IMR-90 (cell line): ENCODE results near the gene NECAB2. TPM values are rescaled to one million over a fixed set of nuclear protein-coding genes. Genes with fewer than 3 reads are reported as not detected.

Experiments used
- ATAC-seq: fragments of 200-7000 bp; cut with Tn5 transposase; 2 replicates; pipeline ENCODE4 v1.9.1; 2020; ENCODE audit warnings: low read depth, mild to moderate bottlenecking, moderate library complexity
- BruUV-seq: library from RNA; stranded (reverse); fragments of 400-500 nt; replicated peaks from 2 replicates; lab custom pipeline; 2021; lab: Mats Ljungman, UMichigan
- CTCF ChIA-PET: fragments of 300-600 bp; formaldehyde crosslinking; extraction: SDS; loops from one replicate; lab custom pipeline; 2021; ENCODE audit warnings: antibody characterized with exemption; lab: Yijun Ruan, JAX
- POLR2A ChIA-PET: fragments of 300-600 bp; sonication (Branson Sonifier 250); formaldehyde crosslinking; loops from one replicate; lab custom pipeline; 2022; ENCODE audit warnings: antibody characterized with exemption; ENCODE audit not compliant: unreplicated experiment; lab: Charles Lee
- DNase-seq: peaks from one replicate; pipeline ENCODE4 v3.0.0; 2013
- H2AFZ ChIP-seq: replicated peaks from 2 replicates; pipeline ENCODE3; 2013; ENCODE audit warnings: low read length, mild to moderate bottlenecking; ENCODE audit not compliant: poor library complexity
- H2AK5ac ChIP-seq: 2 replicates; pipeline ENCODE4 v1.6.1; 2013; ENCODE audit warnings: low read depth, low read length, inconsistent platforms
- H2AK9ac ChIP-seq: replicated peaks from 2 replicates; pipeline ENCODE3; 2013; ENCODE audit warnings: mild to moderate bottlenecking, low read depth, low read length, moderate library complexity; ENCODE audit not compliant: poor library complexity
- H2BK120ac ChIP-seq: 2 replicates; pipeline ENCODE4 v1.6.1; 2013; ENCODE audit warnings: low read depth, low read length, inconsistent platforms
- H2BK15ac ChIP-seq: 3 replicates; pipeline ENCODE4 v1.6.1; 2013; ENCODE audit warnings: low read depth, low read length, inconsistent platforms
- H2BK20ac ChIP-seq: 2 replicates; pipeline ENCODE4 v1.6.1; 2013; ENCODE audit warnings: low read depth, mild to moderate bottlenecking, inconsistent platforms, low read length, moderate library complexity
- H2BK5ac ChIP-seq: 2 replicates; pipeline ENCODE4 v1.6.1; 2013; ENCODE audit warnings: mild to moderate bottlenecking, low read depth, low read length, inconsistent platforms; ENCODE audit not compliant: poor library complexity, severe bottlenecking
- H3K14ac ChIP-seq: replicated peaks from 2 replicates; pipeline ENCODE4 v1.6.1; 2013; ENCODE audit warnings: low read depth, low read length, inconsistent platforms
- H3K18ac ChIP-seq: 2 replicates; pipeline ENCODE4 v1.6.1; 2013; ENCODE audit warnings: low read depth, low read length, control low read depth
- H3K23ac ChIP-seq: 2 replicates; pipeline ENCODE4 v1.6.1; 2013; ENCODE audit warnings: low read depth, low read length, inconsistent platforms
- H3K27ac ChIP-seq: 2 replicates; pipeline ENCODE4 v1.5.1; 2013; ENCODE audit warnings: mild to moderate bottlenecking, control low read depth, low read length; ENCODE audit not compliant: insufficient read depth
- H3K27me3 ChIP-seq: 2 replicates; pipeline ENCODE4 v1.6.1; 2013; ENCODE audit warnings: low read length; ENCODE audit not compliant: control insufficient read depth, insufficient read depth
- H3K36me3 ChIP-seq: 2 replicates; pipeline ENCODE4 v1.6.1; 2013; ENCODE audit warnings: low read length, mixed read lengths; ENCODE audit not compliant: control insufficient read depth, insufficient read depth
- H3K4ac ChIP-seq: 2 replicates; pipeline ENCODE4 v1.6.1; 2013; ENCODE audit warnings: low read depth, low read length, inconsistent platforms
- H3K4me1 ChIP-seq: 2 replicates; pipeline ENCODE4 v1.6.1; 2013; ENCODE audit warnings: low read length, mixed read lengths; ENCODE audit not compliant: control insufficient read depth, insufficient read depth
- H3K4me2 ChIP-seq: 2 replicates; pipeline ENCODE4 v1.6.1; 2013; ENCODE audit warnings: low read depth, mild to moderate bottlenecking, control low read depth, low read length, moderate library complexity
- H3K4me3 ChIP-seq: 2 replicates; pipeline ENCODE4 v1.5.1; 2013; ENCODE audit warnings: low read depth, mild to moderate bottlenecking, control low read depth, low read length, moderate library complexity; ENCODE audit not compliant: insufficient read depth
- H3K56ac ChIP-seq: 2 replicates; pipeline ENCODE4 v1.6.1; 2013; ENCODE audit warnings: low read length, inconsistent platforms; ENCODE audit not compliant: insufficient read depth; ENCODE audit errors: extremely low read depth
- H3K79me1 ChIP-seq, 2 experiments: 2 replicates each; pipeline ENCODE4 v1.6.1; 2013; ENCODE audit warnings: low read length in 2 of 2, inconsistent platforms in 1 of 2, low read depth in 1 of 2
- H3K9ac ChIP-seq: 2 replicates; pipeline ENCODE4 v1.6.1; 2013; ENCODE audit warnings: low read depth, low read length, control low read depth
- H3K9me1 ChIP-seq: 2 replicates; pipeline ENCODE4 v1.6.1; 2013; ENCODE audit warnings: low read length, inconsistent platforms; ENCODE audit not compliant: insufficient read depth
- H3K9me3 ChIP-seq: 2 replicates; pipeline ENCODE4 v1.6.1; 2013; ENCODE audit warnings: low read length; ENCODE audit not compliant: control insufficient read depth, insufficient read depth
- H4K20me1 ChIP-seq: 2 replicates; pipeline ENCODE4 v1.6.1; 2013; ENCODE audit warnings: low read length, inconsistent platforms; ENCODE audit not compliant: insufficient read depth
- H4K5ac ChIP-seq: 2 replicates; pipeline ENCODE4 v1.6.1; 2013; ENCODE audit warnings: mild to moderate bottlenecking, low read depth, low read length, control low read depth
- H4K8ac ChIP-seq, 2 experiments: 2 replicates each; pipeline ENCODE4 v1.6.1; 2013; ENCODE audit warnings: low read depth in 2 of 2, low read length in 2 of 2, control low read depth in 1 of 2, inconsistent platforms in 1 of 2
- H4K91ac ChIP-seq: 2 replicates; pipeline ENCODE4 v1.6.1; 2013; ENCODE audit warnings: low read depth, low read length, inconsistent platforms; ENCODE audit not compliant: insufficient read depth
- BHLHE40 ChIP-seq: fragments of 150-350 bp; IDR thresholded peaks from 2 replicates; pipeline ENCODE4 v1.6.1; 2016; ENCODE audit warnings: mild to moderate bottlenecking, low read depth, low read length
- CHD1 ChIP-seq: IDR thresholded peaks from 2 replicates; pipeline ENCODE4 v1.6.1; 2012; ENCODE audit warnings: low read depth, low read length, improper control_type of control experiment
- CTCF ChIP-seq: conservative IDR thresholded peaks from 2 replicates; pipeline ENCODE4 v1.5.1; 2012; ENCODE audit warnings: mild to moderate bottlenecking, low read depth, low read length, improper control_type of control experiment
- ELK1 ChIP-seq: fragments of 150-350 bp; IDR thresholded peaks from 2 replicates; pipeline ENCODE4 v1.6.1; 2016; ENCODE audit warnings: low read depth, mild to moderate bottlenecking, low read length, moderate library complexity, borderline replicate concordance
- FOS ChIP-seq: fragments of 150-350 bp; IDR thresholded peaks from 2 replicates; pipeline ENCODE4 v1.6.1; 2016; ENCODE audit warnings: low read depth, low read length
- MXI1 ChIP-seq: IDR thresholded peaks from 2 replicates; pipeline ENCODE4 v1.6.1; 2012; ENCODE audit warnings: low read depth, mild to moderate bottlenecking, low read length, moderate library complexity, borderline replicate concordance
- POLR2A ChIP-seq: IDR thresholded peaks from 2 replicates; pipeline ENCODE4 v1.6.1; 2012; ENCODE audit warnings: mild to moderate bottlenecking, low read depth, low read length
- RAD21 ChIP-seq: IDR thresholded peaks from 2 replicates; pipeline ENCODE4 v1.6.1; 2012; ENCODE audit warnings: low read length, improper control_type of control experiment
- RCOR1 ChIP-seq: IDR thresholded peaks from 2 replicates; pipeline ENCODE4 v1.6.1; 2012; ENCODE audit warnings: mild to moderate bottlenecking, low read length, improper control_type of control experiment; ENCODE audit not compliant: insufficient replicate concordance
- SMC3 ChIP-seq: fragments of 150-350 bp; IDR thresholded peaks from 2 replicates; pipeline ENCODE4 v1.6.1; 2016; ENCODE audit warnings: low read depth, mild to moderate bottlenecking, antibody characterized with exemption, low read length, moderate library complexity
- USF2 ChIP-seq: fragments of 150-350 bp; IDR thresholded peaks from 2 replicates; pipeline ENCODE4 v1.6.1; 2017; ENCODE audit warnings: mild to moderate bottlenecking, antibody characterized with exemption, low read length, low read depth
- WGBS, 2 experiments: methylation state at CpG; one replicate each; pipeline versions ENCODE4 v1.1.5 to v1.1.7; 2013; ENCODE audit warnings: missing lambda C conversion rate in 2 of 2; ENCODE audit not compliant: insufficient read length in 1 of 2; ENCODE audit errors: extremely low coverage in 2 of 2; 5-methylcytosine and 5-hydroxymethylcytosine counted together
- dilution Hi-C: fragments of 300-500 bp; cut with HindIII; formaldehyde crosslinking; loops from one replicate; pipeline ENCODE4 v1.14.3; 2018; ENCODE audit warnings: low sequenced_read_pairs; ENCODE audit not compliant: unreplicated experiment
- in situ Hi-C: fragments of 300-500 bp; cut with MboI; formaldehyde crosslinking; loops from 3 replicates; pipeline ENCODE4 v1.14.3; 2019; ENCODE audit warnings: low sequenced_read_pairs, inconsistent platforms, mixed read lengths
- intact Hi-C: fragments of 100-400 bp; cut with micrococcal nuclease; formaldehyde crosslinking; loops from 2 replicates; pipeline ENCODE4 v1.10.0; 2022
- polyA plus RNA-seq, 3 experiments: library from polyadenylated mRNA; depleted of rRNA; stranded (reverse); fragments of >200 nt; gene quantifications; 2 replicates each; pipeline ENCODE4 v1.2.3, GENCODE V29; 2012; ENCODE audit warnings: low replicate concordance in 1 of 3
- total RNA-seq: library from RNA; depleted of rRNA; stranded (reverse); fragments of >200 nt; gene quantifications from 2 replicates; pipeline ENCODE4 v1.2.3, GENCODE V29; 2012

The NECAB2 gene
- total and polyA plus RNA-seq, 2 of the 4 experiments (the other 2 are of a cell fraction): 0.27 TPM; not detected in 1

GRCh38 chr16:83998091-83998490 lies 30.0 kb downstream of the NECAB2 start:
- no peak for ATAC-seq
- Histone ChIP-seq H2BK5ac (no peak overlapping the region), H2BK120ac (no peak overlapping the region), H3K9me3 (no peaks in the 10 kb centered on the region), H2AK9ac (no peak overlapping the region), H3K56ac (no peak overlapping the region), H3K9ac (no peak overlapping the region), H3K36me3 (no peaks in the 10 kb centered on the region), H4K20me1 (no peaks in the 10 kb centered on the region), H4K91ac (no peak overlapping the region), H2AK5ac (no peak overlapping the region), H3K4me3 (no peak overlapping the region), H3K27ac (no peak overlapping the region), H3K4me2 (no peak overlapping the region), H3K14ac (no peak overlapping the region), H4K5ac (no peak overlapping the region), H4K8ac (no peak overlapping the region), H3K4me1 (peaks cover 3% of the 10 kb centered on the region; the same call in 1 of the 2 replicates), H3K23ac (no peak overlapping the region), H2BK15ac (no peak overlapping the region), H3K27me3 (peaks cover 17% of the 10 kb centered on the region; the same call in 1 of the 2 replicates), H2AFZ (no peak overlapping the region), H3K9me1 (0 out of 2 replicates have a peak, but pooled peaks cover 4% of the 10 kb centered on the region), H3K18ac (no peak overlapping the region), H2BK20ac (no peak overlapping the region), H3K4ac (no peak overlapping the region), H3K79me1 (no peaks in the 10 kb centered on the region)
- no peak for TF ChIP-seq BHLHE40
- TF ChIP-seq FOS: no peak
- no peak for TF ChIP-seq RAD21
- no peak for TF ChIP-seq RCOR1
- TF ChIP-seq CTCF: no peak
- TF ChIP-seq ELK1: no peak
- no peak for TF ChIP-seq USF2
- TF ChIP-seq CHD1: no peak
- no peak for TF ChIP-seq MXI1
- no peak for TF ChIP-seq SMC3
- no peak for TF ChIP-seq POLR2A
- dilution Hi-C loops (no loop called here), in situ Hi-C loops (no loop called here), intact Hi-C loops (no loop called here)
- ChIA-PET POLR2A (no interaction called here), CTCF (no interaction called here)
- no peak for DNase-seq
- no TSS peak for BruUV-seq
- whole genome bisulfite sequencing, 2 experiments: 85% methylated on average over 6 of the region's 13 CpGs; no CpG with 5 or more reads in 1 of the 2 experiments
